ES-I3 (cell line): ENCODE results near the gene IFI35.

Experiments
- H3K36me3 ChIP-seq: 2 replicates; pipeline ENCODE4 v1.6.1; 2013; ENCODE audit warnings: mild to moderate bottlenecking, low read length, control low read depth, moderate library complexity; ENCODE audit not compliant: insufficient read depth
- H3K4me1 ChIP-seq: 2 replicates; pipeline ENCODE4 v1.6.1; 2013; ENCODE audit warnings: mild to moderate bottlenecking, control low read depth, low read length; ENCODE audit not compliant: insufficient read depth
- H3K9ac ChIP-seq: 2 replicates; pipeline ENCODE4 v1.6.1; 2013; ENCODE audit warnings: low read depth, mild to moderate bottlenecking, low read length, moderate library complexity
- H3K9me3 ChIP-seq: 2 replicates; pipeline ENCODE4 v1.6.1; 2013; ENCODE audit warnings: mild to moderate bottlenecking, low read length, moderate library complexity; ENCODE audit not compliant: control insufficient read depth, insufficient read depth

IFI35 gene

DNA sequence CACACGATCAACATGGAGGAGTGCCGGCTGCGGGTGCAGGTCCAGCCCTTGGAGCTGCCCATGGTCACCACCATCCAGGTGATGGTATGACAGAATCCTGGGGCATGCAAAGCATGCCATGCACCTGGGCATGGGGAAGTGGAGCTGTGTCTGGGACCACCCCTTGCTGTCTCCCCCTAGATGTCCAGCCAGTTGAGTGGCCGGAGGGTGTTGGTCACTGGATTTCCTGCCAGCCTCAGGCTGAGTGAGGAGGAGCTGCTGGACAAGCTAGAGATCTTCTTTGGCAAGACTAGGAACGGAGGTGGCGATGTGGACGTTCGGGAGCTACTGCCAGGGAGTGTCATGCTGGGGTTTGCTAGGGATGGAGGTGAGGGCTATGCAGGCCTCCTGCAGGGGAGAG, 6.7 kb downstream of the IFI35 start:
- Histone ChIP-seq H3K36me3 (peaks cover 11% of the 10 kb centered on the region; the same call in 1 of the 2 replicates), H3K9ac (no peak overlapping the region), H3K9me3 (no peaks in the 10 kb centered on the region), H3K4me1 (peaks cover 33% of the 10 kb centered on the region; the same call in 1 of the 2 replicates)

DNA sequence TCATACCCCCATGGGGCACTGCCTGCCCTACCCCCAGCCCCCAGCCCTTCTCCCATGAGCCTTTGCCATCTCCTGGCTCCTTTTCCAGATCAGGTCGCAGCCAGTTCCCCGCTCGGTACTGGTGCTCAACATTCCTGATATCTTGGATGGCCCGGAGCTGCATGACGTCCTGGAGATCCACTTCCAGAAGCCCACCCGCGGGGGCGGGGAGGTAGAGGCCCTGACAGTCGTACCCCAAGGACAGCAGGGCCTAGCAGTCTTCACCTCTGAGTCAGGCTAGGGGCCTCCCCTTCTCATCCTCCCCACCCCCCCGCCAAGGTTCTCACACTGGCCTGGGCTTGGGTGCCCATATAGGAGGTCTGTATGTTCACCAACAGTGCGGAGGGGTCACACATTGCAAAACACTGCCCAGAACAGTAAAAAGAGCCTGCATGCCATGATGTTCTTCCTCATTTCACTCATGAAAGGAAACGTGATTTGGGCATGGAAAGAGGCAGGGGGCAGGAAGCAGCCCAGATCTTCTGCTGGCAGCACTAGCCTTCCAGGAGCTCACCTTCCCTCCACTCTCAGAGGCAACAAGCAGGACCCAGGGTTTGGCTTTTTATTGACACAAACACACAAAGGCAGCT, 7.5 kb downstream of the IFI35 start:
- Histone ChIP-seq H3K9ac (no peak overlapping the region), H3K36me3 (peaks cover 15% of the 10 kb centered on the region; the same call in 1 of the 2 replicates), H3K4me1 (peaks cover 33% of the 10 kb centered on the region; the same call in 1 of the 2 replicates), H3K9me3 (no peaks in the 10 kb centered on the region)

DNA sequence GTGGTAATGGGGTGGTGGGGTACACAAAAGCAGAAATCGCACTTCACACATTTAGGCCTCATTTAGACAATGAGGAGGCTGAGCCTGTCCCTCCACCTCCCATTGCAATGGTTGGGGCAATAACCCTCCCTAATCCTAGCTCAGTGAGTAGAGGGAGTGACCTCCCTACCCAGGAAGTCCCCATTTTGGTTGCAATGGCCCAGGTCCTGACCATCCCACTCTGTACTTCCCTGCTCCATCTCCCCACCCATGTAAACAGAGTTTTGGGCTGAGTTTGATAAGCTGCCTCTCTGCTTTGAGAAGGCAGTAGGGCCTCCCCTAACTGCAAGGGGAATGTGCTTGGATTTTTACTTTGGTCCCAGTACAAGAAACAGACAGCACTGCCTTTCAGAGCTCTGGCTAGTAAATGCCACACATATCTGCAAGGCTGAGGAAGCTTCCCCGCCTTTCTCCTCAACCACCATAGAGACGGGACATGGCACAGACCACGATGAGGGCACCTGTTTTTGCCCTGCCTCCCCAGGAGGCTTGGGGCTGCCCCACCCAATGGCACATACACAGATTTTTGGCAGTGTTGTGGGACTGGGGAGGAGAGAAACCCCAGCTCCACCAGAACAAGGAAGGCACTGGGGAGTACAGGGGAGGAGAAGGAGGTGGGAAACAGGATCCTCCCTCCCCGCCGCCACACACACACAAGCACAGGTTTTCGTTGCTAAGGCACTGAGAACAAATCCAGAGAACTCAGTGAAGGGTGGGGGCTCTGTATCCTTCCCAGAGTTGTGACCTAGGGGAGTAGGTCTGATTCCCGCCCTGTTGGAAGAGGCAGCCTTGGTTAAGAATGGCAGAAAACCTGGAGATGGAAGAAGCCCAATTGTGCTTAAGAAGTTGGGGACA, 8.3 kb downstream of the IFI35 start:
- Histone ChIP-seq H3K9me3 (no peaks in the 10 kb centered on the region), H3K9ac (no peak overlapping the region), H3K36me3 (peaks cover 15% of the 10 kb centered on the region; the same call in 1 of the 2 replicates), H3K4me1 (peaks cover 40% of the 10 kb centered on the region)

DNA sequence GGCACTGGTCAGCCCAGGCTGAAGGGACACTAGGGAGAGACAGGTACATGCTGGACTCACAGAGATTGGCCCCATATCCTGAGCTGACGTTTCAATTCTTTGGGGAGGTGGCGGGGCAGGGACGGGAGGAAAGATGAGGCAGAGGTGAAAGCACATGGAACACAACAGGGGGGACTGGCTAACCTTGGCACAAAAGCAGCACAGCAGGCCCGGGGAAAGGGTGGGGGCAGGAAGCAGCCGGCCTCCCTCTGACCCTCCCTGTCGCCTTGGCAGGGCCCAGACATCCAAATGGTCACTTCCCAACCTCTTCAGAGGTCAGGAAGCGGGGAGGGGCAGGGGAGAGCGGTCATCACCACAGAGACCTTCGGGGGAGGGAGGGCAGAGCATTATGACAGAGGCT, 9.0 kb downstream of the IFI35 start:
- Histone ChIP-seq H3K9me3 (no peaks in the 10 kb centered on the region), H3K9ac (no peak overlapping the region), H3K36me3 (peaks cover 18% of the 10 kb centered on the region; the same call in 1 of the 2 replicates), H3K4me1 (peaks cover 46% of the 10 kb centered on the region)

- no peak overlapping the region for H3K9ac ChIP-seq
- peaks cover 46% of the 10 kb centered on the region for H3K4me1 ChIP-seq
Observed at GRCh38 chr17:43016216-43016615, 9.6 kb downstream of the IFI35 start.

GRCh38 chr17:43018008-43018853, 11.6 kb downstream of the IFI35 start:
- Histone ChIP-seq H3K9ac (no peak overlapping the region), H3K9me3 (no peaks in the 10 kb centered on the region), H3K4me1 (peaks cover 46% of the 10 kb centered on the region), H3K36me3 (peaks cover 18% of the 10 kb centered on the region; the same call in 1 of the 2 replicates)

More at GRCh38 chr17:43016216-43016615, 9.6 kb downstream of the IFI35 start:
- H3K9me3 ChIP-seq, result no peaks in the 10 kb centered on the region
- H3K36me3 ChIP-seq, result peaks cover 18% of the 10 kb centered on the region; the same call in 1 of the 2 replicates

DNA sequence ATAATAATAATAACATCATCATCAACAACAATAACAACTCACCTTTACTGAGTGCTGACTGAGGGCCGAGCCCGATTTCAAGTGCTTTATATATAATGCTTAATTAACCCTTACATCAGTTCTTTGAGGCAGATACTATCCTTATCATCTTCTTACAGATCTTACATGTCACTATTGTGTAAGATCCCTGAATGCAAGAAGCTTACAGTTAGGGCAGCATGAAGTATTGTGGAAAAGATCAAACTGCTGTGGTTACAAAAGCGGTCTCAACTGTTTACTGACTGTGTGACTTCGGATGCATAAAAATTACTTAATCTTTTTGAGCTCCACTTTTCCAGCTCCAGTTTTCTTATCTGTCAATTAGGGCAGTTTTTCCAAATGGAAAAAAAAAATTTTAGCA, 12.3 kb downstream of the IFI35 start:
- H3K9me3 ChIP-seq, result no peaks in the 10 kb centered on the region
- peaks cover 18% of the 10 kb centered on the region; the same call in 1 of the 2 replicates for H3K36me3 ChIP-seq
- no peak overlapping the region for H3K9ac ChIP-seq
- peaks cover 39% of the 10 kb centered on the region for H3K4me1 ChIP-seq

DNA sequence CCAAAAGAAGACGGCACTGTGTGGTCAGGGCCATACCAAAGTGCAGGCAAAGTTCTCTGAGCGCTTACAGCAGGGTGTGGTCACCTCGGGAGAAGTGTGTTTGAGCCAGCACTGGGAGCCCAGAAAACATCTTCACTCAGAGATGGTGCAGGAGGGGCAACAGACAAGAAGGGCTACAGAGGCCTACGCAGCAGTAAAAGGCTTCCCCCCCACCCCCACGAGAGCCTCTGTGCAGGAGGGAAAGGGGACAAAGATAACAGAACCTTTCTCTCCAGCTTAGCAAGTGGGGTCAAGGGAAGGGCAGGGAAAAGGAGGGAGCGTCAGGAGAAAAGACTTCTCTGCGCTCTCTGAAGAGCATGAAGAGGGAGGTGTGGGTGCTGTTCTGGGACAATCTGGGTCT, 12.8 kb downstream of the IFI35 start:
- Histone ChIP-seq H3K9ac (peak overlapping the region; percentile 100), H3K4me1 (peaks cover 34% of the 10 kb centered on the region), H3K36me3 (peaks cover 18% of the 10 kb centered on the region; the same call in 1 of the 2 replicates), H3K9me3 (no peaks in the 10 kb centered on the region)

DNA sequence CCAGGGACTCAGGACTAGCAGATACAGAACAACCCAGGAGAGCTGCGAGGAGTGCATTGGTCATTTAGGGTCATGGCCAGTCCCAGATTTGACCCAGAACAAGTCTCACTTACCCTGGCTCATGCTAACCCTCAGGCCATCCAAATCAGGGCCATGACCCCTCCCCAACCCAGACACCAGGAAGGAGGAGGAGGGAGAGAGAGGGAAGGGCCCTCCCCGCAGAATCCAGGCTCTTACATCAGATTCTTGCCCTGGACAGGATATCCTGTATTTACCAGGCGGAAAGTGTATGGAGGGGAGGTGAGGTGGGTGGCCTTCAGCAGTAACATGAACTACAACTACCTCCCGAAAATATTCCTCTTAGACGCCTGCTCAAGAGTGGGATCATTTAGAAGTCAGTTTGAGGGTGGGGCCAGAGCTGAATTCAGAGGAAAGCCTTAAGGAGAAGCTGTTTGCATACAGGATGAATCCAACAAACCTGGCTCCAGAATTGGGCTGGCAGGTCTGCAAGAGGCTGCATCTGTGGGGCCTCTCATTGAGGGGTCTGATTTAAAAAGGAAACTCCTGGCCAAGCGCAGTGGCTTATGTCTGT, 13.5 kb downstream of the IFI35 start:
- Histone ChIP-seq H3K36me3 (peaks cover 18% of the 10 kb centered on the region; the same call in 1 of the 2 replicates), H3K9ac (peak overlapping the region; percentile 100), H3K9me3 (no peaks in the 10 kb centered on the region), H3K4me1 (peaks cover 27% of the 10 kb centered on the region)

DNA sequence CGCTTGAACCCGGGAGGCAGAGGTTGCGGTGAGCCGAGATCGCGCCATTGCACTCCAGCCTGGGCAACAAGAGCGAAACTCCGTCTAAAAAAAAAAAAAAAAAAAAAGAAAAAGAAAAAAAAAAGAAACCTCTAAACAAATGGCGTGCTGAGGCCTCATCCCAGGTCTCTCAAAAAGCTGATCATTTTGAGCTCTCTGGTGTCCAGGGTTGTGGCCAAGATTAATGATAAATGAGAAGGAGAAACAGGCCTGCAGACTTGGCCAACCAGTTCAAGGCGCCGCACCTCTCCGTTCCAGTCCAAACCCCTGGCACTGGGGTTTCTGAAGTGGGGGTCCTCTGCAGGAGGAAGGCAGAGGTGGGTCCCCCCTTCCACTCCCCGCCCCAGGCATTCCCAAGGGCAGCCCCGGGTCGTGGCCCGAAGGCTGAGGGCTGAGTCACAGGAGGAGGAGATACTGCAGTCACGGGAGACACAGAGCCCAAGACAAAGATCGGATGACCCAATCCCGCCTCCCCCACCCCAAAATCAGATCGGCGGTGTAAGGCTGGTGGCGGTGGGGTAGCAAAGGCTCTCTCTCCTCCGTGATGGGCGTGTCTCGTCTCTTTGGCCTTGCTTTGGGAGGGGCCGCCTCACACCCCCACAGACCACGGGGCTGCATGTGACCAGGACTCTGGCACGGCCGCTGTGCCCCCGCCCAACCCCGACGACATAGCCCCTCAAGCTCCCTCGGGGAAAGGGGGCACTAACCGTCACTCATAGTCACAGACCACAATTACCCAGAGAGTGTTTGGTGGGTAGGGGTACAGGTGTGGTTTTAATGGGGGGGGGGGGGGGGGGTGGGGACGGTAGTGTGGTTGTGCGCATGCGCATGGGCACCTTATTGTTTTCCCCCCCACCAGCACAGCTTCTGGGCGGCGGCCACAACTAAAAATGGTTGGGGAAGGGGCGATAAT, 14.5 kb downstream of the IFI35 start:
- Histone ChIP-seq H3K9me3 (no peaks in the 10 kb centered on the region), H3K9ac (peak overlapping the region; percentile 100), H3K36me3 (peaks cover 16% of the 10 kb centered on the region; the same call in 1 of the 2 replicates), H3K4me1 (peaks cover 20% of the 10 kb centered on the region)

- Histone ChIP-seq H3K9me3 (no peaks in the 10 kb centered on the region), H3K4me1 (peaks cover 23% of the 10 kb centered on the region), H3K36me3 (peaks cover 10% of the 10 kb centered on the region; the same call in 1 of the 2 replicates), H3K9ac (peak within 1 kb of the TSS; percentile 100)
Observed at GRCh38 chr17:43021741-43022512, 15.3 kb downstream of the IFI35 start, which contains the start of gene VAT1. VAT1 (minus strand) TSS chr17:43022385; CDS start chr17:43022322, 63 bp downstream.
